PC-3 (cell line): ENCODE measurements around the gene ANAPC2. TPM values are rescaled to one million over a fixed set of nuclear protein-coding genes. Genes with fewer than 3 reads are reported as not detected.

Experiments used
- ATAC-seq: fragments of 200-7000 bp; cut with Tn5 transposase; 2 replicates; pipeline ENCODE4 v1.9.1; 2020; ENCODE audit warnings: mild to moderate bottlenecking, moderate library complexity
- BruUV-seq: library from RNA; stranded (reverse); fragments of 400-500 nt; replicated peaks from 2 replicates; lab custom pipeline; 2021; lab: Mats Ljungman, UMichigan
- CTCF ChIA-PET: fragments of 300-600 bp; sonication (Branson Sonifier 250); formaldehyde crosslinking; loops from one replicate; lab custom pipeline; 2022; ENCODE audit warnings: antibody characterized with exemption; lab: Charles Lee
- POLR2A ChIA-PET: fragments of 300-600 bp; sonication (Branson Sonifier 250); formaldehyde crosslinking; loops from one replicate; lab custom pipeline; 2022; ENCODE audit warnings: antibody characterized with exemption; ENCODE audit not compliant: unreplicated experiment; lab: Charles Lee
- DNase-seq: peaks from one replicate; pipeline ENCODE4 v3.0.0-alpha.2; 2015
- H2AFZ ChIP-seq: fragments of 300-600 bp; sonication (generic); 2 replicates; pipeline ENCODE4 v1.6.0; 2016; ENCODE audit warnings: antibody characterized with exemption, low read length
- H3F3A ChIP-seq: fragments of 300-600 bp; sonication (generic); one replicate; pipeline ENCODE4 v1.6.0; 2017; ENCODE audit warnings: antibody characterized with exemption, low read length, control low read depth, mild to moderate bottlenecking; ENCODE audit not compliant: unreplicated experiment
- H3K27ac ChIP-seq: fragments of 300-600 bp; sonication (generic); 2 replicates; pipeline ENCODE4 v1.5.1; 2016; ENCODE audit warnings: mild to moderate bottlenecking, low read length
- H3K27me3 ChIP-seq: fragments of 300-600 bp; sonication (generic); 2 replicates; pipeline ENCODE4 v1.6.1; 2016; ENCODE audit warnings: low read length, mixed read lengths
- H3K36me3 ChIP-seq: fragments of 300-600 bp; sonication (generic); 2 replicates; pipeline ENCODE4 v1.6.1; 2016; ENCODE audit warnings: low read depth, mixed run types, low read length, mixed read lengths
- H3K4me1 ChIP-seq: fragments of 300-600 bp; sonication (generic); 2 replicates; pipeline ENCODE4 v1.5.1; 2016; ENCODE audit warnings: low read length; ENCODE audit not compliant: insufficient read depth
- H3K4me2 ChIP-seq: fragments of 300-600 bp; sonication (generic); 2 replicates; pipeline ENCODE4 v1.6.0; 2016; ENCODE audit warnings: low read length
- H3K4me3 ChIP-seq: fragments of 300-600 bp; sonication (generic); 2 replicates; pipeline ENCODE4 v1.5.1; 2016; ENCODE audit warnings: mild to moderate bottlenecking, low read length, mixed read lengths
- H3K79me2 ChIP-seq: fragments of 300-600 bp; sonication (generic); 2 replicates; pipeline ENCODE4 v1.6.1; 2017; ENCODE audit warnings: low read length, mixed read lengths
- H3K9ac ChIP-seq: fragments of 300-600 bp; sonication (generic); 2 replicates; pipeline ENCODE4 v1.6.0; 2016; ENCODE audit warnings: mild to moderate bottlenecking, low read length
- H3K9me2 ChIP-seq: fragments of 300-600 bp; sonication (generic); replicated peaks from 2 replicates; pipeline ENCODE4 v1.6.1; 2016; ENCODE audit warnings: mixed run types, low read length, mixed read lengths
- H3K9me3 ChIP-seq: fragments of 300-600 bp; sonication (generic); 2 replicates; pipeline ENCODE4 v1.6.1; 2016; ENCODE audit warnings: low read length, mixed read lengths
- H4K20me1 ChIP-seq: fragments of 300-600 bp; sonication (generic); 2 replicates; pipeline ENCODE4 v1.6.1; 2016; ENCODE audit warnings: low read length, mixed read lengths
- CTCF ChIP-seq: fragments of 300-600 bp; sonication (generic); conservative IDR thresholded peaks from 2 replicates; pipeline ENCODE4 v1.5.1; 2017; ENCODE audit warnings: antibody characterized with exemption, low read depth, mild to moderate bottlenecking, low read length
- EZH2 ChIP-seq: fragments of 300-600 bp; sonication (generic); IDR thresholded peaks from one replicate; pipeline ENCODE4 v1.6.1; 2017; ENCODE audit warnings: antibody characterized with exemption, mild to moderate bottlenecking, low read length; ENCODE audit not compliant: unreplicated experiment
- EZH2phosphoT487 ChIP-seq: fragments of 300-600 bp; sonication (generic); IDR thresholded peaks from 2 replicates; pipeline ENCODE4 v1.6.1; 2018; ENCODE audit warnings: mild to moderate bottlenecking, antibody characterized with exemption, low read length, borderline replicate concordance
- intact Hi-C: fragments of 100-400 bp; cut with micrococcal nuclease; formaldehyde crosslinking; loops from 2 replicates; pipeline ENCODE4 v1.9.0; 2023
- total RNA-seq: library from RNA; depleted of rRNA; stranded (reverse); fragments of >200 nt; gene quantifications from 2 replicates; pipeline ENCODE4 v1.2.3, GENCODE V29; 2014

The ANAPC2 gene
- total RNA-seq, 1 experiment from 2014 or later: 21.6 TPM

DNA sequence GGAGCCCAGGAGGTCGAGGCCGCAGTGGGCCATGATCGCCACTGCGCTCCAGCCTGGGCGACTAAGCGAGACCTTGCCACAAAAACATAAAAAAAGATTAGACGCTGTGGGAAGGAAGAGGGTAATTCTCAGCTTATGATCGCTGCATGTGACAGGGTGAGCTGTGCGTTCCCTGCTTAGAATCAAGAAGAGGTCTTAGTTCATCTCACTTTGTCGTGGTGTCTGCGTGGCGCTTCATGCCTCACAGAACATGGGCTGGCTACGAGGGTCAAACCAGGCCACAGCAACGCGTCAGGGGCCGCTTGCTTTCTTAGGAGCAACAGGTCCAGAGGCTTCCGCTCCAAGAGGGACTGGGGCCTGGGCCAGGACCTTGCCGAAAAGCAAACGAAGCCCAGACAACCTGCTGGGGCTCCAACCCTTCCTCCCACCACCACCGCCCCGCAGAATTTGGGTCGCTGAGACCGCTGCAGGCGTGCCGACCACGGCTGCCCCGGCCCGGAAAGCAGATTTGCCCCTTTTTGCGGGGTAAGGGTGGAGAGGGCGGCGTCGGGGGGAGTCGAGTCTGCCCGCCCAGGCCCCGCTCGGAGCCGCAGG, 59.4 kb downstream of the ANAPC2 start:
- no peaks in the 10 kb centered on the region for H3K9me2 ChIP-seq
- ATAC-seq (peak; percentile 13), DNase-seq (no peak)
- POLR2A ChIA-PET: no interaction called here
- peak overlapping the region; percentile 37 for H3K27ac ChIP-seq
- TF ChIP-seq EZH2phosphoT487: no peak
- TF ChIP-seq CTCF: no peak
- TF ChIP-seq EZH2: no peak
- H4K20me1 ChIP-seq: no peaks in the 10 kb centered on the region
- CTCF ChIA-PET: interaction anchor here (1.0 kb wide), 1 partner anchor 22 kb away, joined by 6 read pairs; no protein-coding TSS in a partner anchor
- no peaks in the 10 kb centered on the region for H3F3A ChIP-seq
- H3K4me1 ChIP-seq: peaks cover 10% of the 10 kb centered on the region; the same call in 1 of the 2 replicates
- no peaks in the 10 kb centered on the region for H3K36me3 ChIP-seq
- peaks cover 38% of the 10 kb centered on the region for H3K79me2 ChIP-seq
- peak overlapping the region; percentile 84 for H2AFZ ChIP-seq
- H3K27me3 ChIP-seq: no peaks in the 10 kb centered on the region
- no TSS peak for BruUV-seq
- H3K4me3 ChIP-seq: peak overlapping the region; percentile 83
- intact Hi-C loops: no loop called here
- no peaks in the 10 kb centered on the region for H3K9me3 ChIP-seq
- H3K4me2 ChIP-seq: peak overlapping the region; percentile 100
- peak overlapping the region; percentile 96 for H3K9ac ChIP-seq

GRCh38 chr9:137128158-137128861, 60.0 kb downstream of the ANAPC2 start:
- Histone ChIP-seq H3K9ac (peak overlapping the region; percentile 96), H3F3A (no peaks in the 10 kb centered on the region), H3K79me2 (peaks cover 38% of the 10 kb centered on the region), H3K4me2 (peak overlapping the region; percentile 100), H3K9me3 (no peaks in the 10 kb centered on the region), H3K4me1 (peaks cover 10% of the 10 kb centered on the region; the same call in 1 of the 2 replicates), H3K9me2 (no peaks in the 10 kb centered on the region), H3K36me3 (no peaks in the 10 kb centered on the region), H3K27ac (no peak overlapping the region; the same call in 1 of the 2 replicates), H2AFZ (0 out of 2 replicates have a peak overlapping the region, but pooled peaks have one; percentile 84), H3K27me3 (no peaks in the 10 kb centered on the region), H4K20me1 (no peaks in the 10 kb centered on the region), H3K4me3 (peak overlapping the region; percentile 83)
- no peak for TF ChIP-seq CTCF
- TF ChIP-seq EZH2phosphoT487: no peak
- no peak for TF ChIP-seq EZH2
- ATAC-seq (no peak), DNase-seq (no peak)
- CTCF ChIA-PET: interaction anchor here (0.6 kb wide), 2 partner anchors 102 to 396 kb away, joined by 3 to 5 read pairs; no protein-coding TSS in a partner anchor
- POLR2A ChIA-PET: no interaction called here
- TSS peak; percentile 59 for BruUV-seq
- intact Hi-C loops: no loop called here
